T-helper 1 cell (primary cell): Measurements from ENCODE around the gene SCGB1D4.
A peak's percentile ranks its signal among the peaks of the same experiment; 100 is the strongest.
"Not testable (repeated sequence)": the region's sequence is repeated elsewhere in the genome, so short reads cannot be mapped to it uniquely, and the experiment has no call there.

Source experiments
- DNase-seq, 5 donors: peaks; one replicate each; pipeline ENCODE4 v3.0.0-alpha.2; 2012 to 2020
- total RNA-seq, 4 donors: gene quantifications; one replicate each; lab custom pipeline; 2026; lab: John Stamatoyannopoulos, UW

The SCGB1D4 gene
- total RNA-seq = 0 reads per million in 4 donors

- no peak for DNase-seq
These were observed at the start of gene SCGB1D4 for GRCh38 chr11:62298975-62299374. Gene SCGB1D4, minus strand, starts transcription at chr11:62299075. Its CDS starts 65 bp downstream, at chr11:62299010.

GRCh38 chr11:62345861-62346260 is 47.0 kb upstream of the SCGB1D4 start:
- no peak for DNase-seq

- DNase-seq = no peak
These were observed 45.3 kb upstream of the SCGB1D4 start for GRCh38 chr11:62344210-62344609.

- not testable (repeated sequence) for DNase-seq
These were observed 44.8 kb upstream of the SCGB1D4 start for GRCh38 chr11:62343646-62344190.

- no peak for DNase-seq
These were observed 42.7 kb upstream of the SCGB1D4 start for GRCh38 chr11:62341588-62341987.

- peak in 4 of 5 donors; percentile 18 to 52 (median 34) for DNase-seq
These were observed 41.5 kb upstream of the SCGB1D4 start for GRCh38 chr11:62340269-62340901.

GRCh38 chr11:62338218-62338617 is 39.3 kb upstream of the SCGB1D4 start:
- DNase-seq = no peak

GRCh38 chr11:62337303-62338181 is 38.7 kb upstream of the SCGB1D4 start, which contains the start of gene ASRGL1:
Gene ASRGL1, plus strand, starts transcription at chr11:62337448. Its CDS starts 530 bp downstream, at chr11:62337978.
- DNase-seq = peak; percentile 50 to 76 (median 67)

- not testable (repeated sequence) for DNase-seq
These were observed 38.1 kb upstream of the SCGB1D4 start for GRCh38 chr11:62336949-62337302.

GRCh38 chr11:62333768-62334167 is 34.9 kb upstream of the SCGB1D4 start:
- no peak for DNase-seq

GRCh38 chr11:62331264-62331663 is 32.4 kb upstream of the SCGB1D4 start:
- not testable (repeated sequence) for DNase-seq

GRCh38 chr11:62327541-62327940 is 28.7 kb upstream of the SCGB1D4 start:
- DNase-seq = not testable (repeated sequence)

- not testable (repeated sequence) for DNase-seq
These were observed 27.8 kb upstream of the SCGB1D4 start for GRCh38 chr11:62326719-62327118.

- DNase-seq = not testable (repeated sequence)
These were observed 26.9 kb upstream of the SCGB1D4 start for GRCh38 chr11:62325781-62326180.

GRCh38 chr11:62324731-62325556 is 26.1 kb upstream of the SCGB1D4 start:
- DNase-seq = peak in 4 of 5 donors; percentile 20 to 53 (median 40)

GRCh38 chr11:62322524-62322923 is 23.6 kb upstream of the SCGB1D4 start:
- DNase-seq = no peak

- DNase-seq = no peak
These were observed 16.6 kb upstream of the SCGB1D4 start for GRCh38 chr11:62315431-62315830.

GRCh38 chr11:62309991-62310390 is 11.1 kb upstream of the SCGB1D4 start:
- no peak for DNase-seq

GRCh38 chr11:62307950-62308349 is 9.1 kb upstream of the SCGB1D4 start:
- no peak for DNase-seq

- no peak for DNase-seq
These were observed 7.4 kb upstream of the SCGB1D4 start for GRCh38 chr11:62306227-62306626.

- no peak for DNase-seq
These were observed 3.4 kb downstream of the SCGB1D4 start for GRCh38 chr11:62295504-62295903.

- DNase-seq = no peak
These were observed 18.4 kb downstream of the SCGB1D4 start for GRCh38 chr11:62280452-62280851.
